Subcutaneous abdominal adipose tissue (tissue), 5 donors: Measurements from ENCODE around the gene RALGAPA1.

Experiments
- H3K27ac ChIP-seq: one replicate; pipeline ENCODE4 v1.7.0; 2013; ENCODE audit warnings: low read depth, mild to moderate bottlenecking, inconsistent platforms, low read length, moderate library complexity
- H3K27me3 ChIP-seq, 5 donors: one replicate each; pipeline ENCODE4 v1.7.0; 2013; ENCODE audit warnings: low read length in 5 of 5, inconsistent platforms in 1 of 5; ENCODE audit not compliant: control insufficient read depth in 5 of 5, insufficient read depth in 4 of 5
- H3K36me3 ChIP-seq, 5 donors: one replicate each; pipeline ENCODE4 v1.7.0; 2013; ENCODE audit warnings: low read length in 5 of 5; ENCODE audit not compliant: control insufficient read depth in 5 of 5, insufficient read depth in 5 of 5
- H3K4me1 ChIP-seq, 5 donors: one replicate each; pipeline ENCODE4 v1.7.0; 2013; ENCODE audit warnings: low read length in 5 of 5, mild to moderate bottlenecking in 3 of 5, moderate library complexity in 1 of 5; ENCODE audit not compliant: control insufficient read depth in 5 of 5, insufficient read depth in 5 of 5
- H3K4me3 ChIP-seq, 5 donors: one replicate each; pipeline ENCODE4 v1.7.0; 2013; ENCODE audit warnings: low read length in 5 of 5, low read depth in 1 of 5
- H3K9ac ChIP-seq, 5 donors: one replicate each; pipeline ENCODE4 v1.7.0; 2013; ENCODE audit warnings: low read length in 5 of 5, mild to moderate bottlenecking in 4 of 5, moderate library complexity in 3 of 5
- H3K9me3 ChIP-seq, 5 donors: one replicate each; pipeline ENCODE4 v1.7.0; 2013; ENCODE audit warnings: low read length in 5 of 5; ENCODE audit not compliant: control insufficient read depth in 5 of 5
- donor health status: healthy.
- donor health status: healthy.
- donor health status: healthy.
- donor health status: healthy.
- donor health status: healthy.

RALGAPA1 gene

GRCh38 chr14:35708062-35708461 is 101.0 kb downstream of the RALGAPA1 start:
- H3K27me3 ChIP-seq = no peaks in the 10 kb centered on the region
- no peak overlapping the region for H3K27ac ChIP-seq
- H3K4me1 ChIP-seq = no peaks in the 10 kb centered on the region
- H3K9ac ChIP-seq = no peak overlapping the region
- H3K36me3 ChIP-seq = peaks cover 0 to 23% (median 12%) of the 10 kb centered on the region in 5 donors
- H3K4me3 ChIP-seq = no peak overlapping the region
- H3K9me3 ChIP-seq = no peaks in the 10 kb centered on the region

GRCh38 chr14:35705636-35706035 is 103.5 kb downstream of the RALGAPA1 start:
- H3K9ac ChIP-seq = no peak overlapping the region
- H3K27ac ChIP-seq = no peak overlapping the region
- H3K9me3 ChIP-seq = no peaks in the 10 kb centered on the region
- no peaks in the 10 kb centered on the region for H3K4me1 ChIP-seq
- no peak overlapping the region for H3K4me3 ChIP-seq
- peaks cover 0 to 19% (median 9%) of the 10 kb centered on the region in 5 donors for H3K36me3 ChIP-seq
- no peaks in the 10 kb centered on the region for H3K27me3 ChIP-seq

DNA sequence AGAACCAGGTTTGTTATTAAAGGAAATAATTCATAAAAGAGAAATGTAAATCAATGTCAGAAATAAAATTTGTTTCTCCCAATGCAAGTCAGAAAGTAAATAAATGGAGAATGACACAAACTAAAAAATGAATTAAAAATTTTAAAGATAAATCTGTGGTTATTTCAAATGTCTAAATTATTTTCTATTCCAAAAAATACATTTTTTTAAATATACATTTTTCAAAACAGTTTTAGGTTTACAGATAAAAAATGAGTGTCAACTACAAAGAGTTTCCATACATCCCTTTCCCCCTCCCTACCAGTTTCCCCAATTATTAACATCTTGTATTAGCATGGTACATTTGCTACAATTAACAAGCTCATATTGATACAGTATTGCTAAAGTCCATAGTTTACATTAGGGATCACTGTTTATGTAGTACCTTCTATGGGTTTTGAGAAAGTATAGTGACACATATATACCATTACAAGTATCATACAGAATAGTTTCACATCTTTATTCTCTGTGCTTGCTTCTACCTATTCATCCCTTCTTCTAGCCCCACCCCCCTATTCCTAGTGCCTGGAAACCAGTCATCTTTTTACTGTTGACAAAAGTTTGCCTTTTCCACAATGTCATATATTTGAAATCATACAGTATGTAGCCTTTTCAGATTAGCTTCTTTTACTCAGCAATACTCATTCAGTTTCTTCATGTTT is 104.2 kb downstream of the RALGAPA1 start:
- no peak overlapping the region for H3K4me3 ChIP-seq
- no peaks in the 10 kb centered on the region for H3K27me3 ChIP-seq
- no peak overlapping the region for H3K9ac ChIP-seq
- H3K9me3 ChIP-seq = no peaks in the 10 kb centered on the region
- H3K27ac ChIP-seq = no peak overlapping the region
- peaks cover 0 to 16% (median 9%) of the 10 kb centered on the region in 5 donors for H3K36me3 ChIP-seq
- no peaks in the 10 kb centered on the region for H3K4me1 ChIP-seq

- Histone ChIP-seq H3K27ac (no peak overlapping the region), H3K4me1 (no peaks in the 10 kb centered on the region), H3K9ac (no peak overlapping the region), H3K4me3 (no peak overlapping the region), H3K27me3 (no peaks in the 10 kb centered on the region), H3K36me3 (peaks cover 0 to 6% (median 5%) of the 10 kb centered on the region in 5 donors), H3K9me3 (no peaks in the 10 kb centered on the region)
These were observed 107.6 kb downstream of the RALGAPA1 start for GRCh38 chr14:35701531-35701930.

DNA sequence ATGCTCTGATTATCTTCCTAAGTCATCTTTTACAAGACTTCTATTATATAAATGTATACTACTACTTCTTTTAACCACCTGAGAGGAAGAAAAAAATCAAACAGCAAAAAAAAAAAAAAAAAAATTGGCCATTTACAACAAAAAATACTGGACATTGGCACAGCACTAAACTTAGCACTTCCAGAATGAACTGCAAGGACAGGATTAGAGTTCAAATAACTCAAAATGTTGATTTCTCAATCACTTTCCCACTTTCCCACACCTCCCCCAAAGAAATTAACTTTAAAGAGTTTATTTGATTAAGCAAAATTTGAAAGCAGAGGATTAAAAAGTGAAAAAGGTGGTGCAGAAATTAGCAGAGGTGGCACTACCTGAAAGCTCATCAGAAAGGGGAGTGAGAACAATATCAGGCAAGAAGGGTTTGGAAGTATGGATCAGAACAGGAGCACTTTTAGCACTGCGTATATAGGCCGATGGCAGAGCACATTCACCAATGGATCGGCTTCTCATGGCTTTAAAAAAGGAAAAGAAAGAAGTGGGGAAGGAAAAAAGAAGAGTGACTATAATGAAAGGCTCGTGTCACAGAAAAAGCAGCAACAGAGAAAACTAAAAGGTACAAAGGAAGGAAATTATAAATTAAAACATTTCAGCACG is 109.2 kb downstream of the RALGAPA1 start:
- Histone ChIP-seq H3K27ac (no peak overlapping the region), H3K4me1 (no peaks in the 10 kb centered on the region), H3K9me3 (no peaks in the 10 kb centered on the region), H3K27me3 (no peaks in the 10 kb centered on the region), H3K9ac (no peak overlapping the region), H3K36me3 (no peaks in the 10 kb centered on the region), H3K4me3 (no peak overlapping the region)

- no peak overlapping the region for H3K27ac ChIP-seq
These were observed 112.5 kb downstream of the RALGAPA1 start for GRCh38 chr14:35696575-35696974.

DNA sequence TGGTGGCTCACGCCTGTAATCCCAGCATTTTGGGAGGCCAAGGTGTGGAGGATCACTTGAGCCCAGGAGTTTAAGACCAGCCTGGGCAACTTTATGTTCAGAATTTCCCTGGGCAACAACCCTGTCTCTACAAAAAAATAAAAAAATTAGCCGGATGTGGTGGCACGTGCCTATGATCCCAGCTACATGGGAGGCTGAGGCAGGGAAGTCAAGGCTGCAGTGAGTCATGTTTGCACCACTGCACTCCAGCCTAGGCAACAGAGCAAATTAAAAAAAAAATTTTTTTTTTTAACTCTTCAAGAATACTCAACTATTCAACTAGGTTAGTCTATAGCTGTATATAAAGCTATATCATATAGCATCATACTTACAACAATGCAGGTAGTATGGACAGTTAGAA is 113.0 kb downstream of the RALGAPA1 start:
- no peaks in the 10 kb centered on the region for H3K27me3 ChIP-seq
- no peak overlapping the region for H3K9ac ChIP-seq
- no peaks in the 10 kb centered on the region for H3K4me1 ChIP-seq
- H3K4me3 ChIP-seq = no peak overlapping the region
- H3K36me3 ChIP-seq = no peaks in the 10 kb centered on the region
- no peak overlapping the region for H3K27ac ChIP-seq
- no peaks in the 10 kb centered on the region for H3K9me3 ChIP-seq

More at GRCh38 chr14:35696575-35696974, 112.5 kb downstream of the RALGAPA1 start:
- Histone ChIP-seq H3K27me3 (no peaks in the 10 kb centered on the region), H3K4me3 (no peak overlapping the region), H3K4me1 (no peaks in the 10 kb centered on the region), H3K36me3 (no peaks in the 10 kb centered on the region), H3K9me3 (no peaks in the 10 kb centered on the region), H3K9ac (no peak overlapping the region)

GRCh38 chr14:35695647-35696046 is 113.4 kb downstream of the RALGAPA1 start:
- Histone ChIP-seq H3K4me3 (no peak overlapping the region), H3K27me3 (no peaks in the 10 kb centered on the region), H3K36me3 (no peaks in the 10 kb centered on the region), H3K9ac (no peak overlapping the region), H3K9me3 (no peaks in the 10 kb centered on the region), H3K27ac (no peak overlapping the region), H3K4me1 (no peaks in the 10 kb centered on the region)

- Histone ChIP-seq H3K36me3 (no peaks in the 10 kb centered on the region), H3K9ac (no peak overlapping the region), H3K4me1 (no peaks in the 10 kb centered on the region), H3K27me3 (no peaks in the 10 kb centered on the region), H3K9me3 (no peaks in the 10 kb centered on the region), H3K4me3 (no peak overlapping the region), H3K27ac (no peak overlapping the region)
These were observed 114.0 kb downstream of the RALGAPA1 start for GRCh38 chr14:35695072-35695471.

DNA sequence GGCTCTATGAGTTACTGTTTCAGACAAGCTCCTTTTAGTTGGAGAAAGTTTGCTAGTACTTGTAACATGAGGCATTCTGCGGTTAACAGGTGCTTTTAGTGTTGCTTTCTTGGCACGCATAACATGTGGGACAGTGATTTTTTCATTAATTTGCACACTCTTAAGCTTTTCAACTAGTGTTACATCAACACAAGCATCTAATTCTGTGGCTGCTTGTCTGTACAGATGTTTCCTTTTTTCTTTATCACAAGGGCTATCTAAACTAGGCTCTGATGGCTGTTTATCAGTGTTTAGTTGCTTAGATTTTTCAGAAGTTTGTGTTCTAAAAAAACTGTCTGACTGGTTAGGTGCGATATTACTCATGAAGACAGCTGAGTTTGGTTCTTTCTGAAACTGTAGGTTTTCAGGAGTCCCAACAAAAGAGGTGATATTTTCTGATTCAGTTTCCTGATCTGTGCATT is 120.1 kb downstream of the RALGAPA1 start:
- H3K4me3 ChIP-seq = no peak overlapping the region
- H3K9me3 ChIP-seq = no peaks in the 10 kb centered on the region
- no peaks in the 10 kb centered on the region for H3K4me1 ChIP-seq
- peaks cover 16 to 24% (median 23%) of the 10 kb centered on the region in 5 donors for H3K36me3 ChIP-seq
- no peak overlapping the region for H3K9ac ChIP-seq
- no peaks in the 10 kb centered on the region for H3K27me3 ChIP-seq
- H3K27ac ChIP-seq = no peak overlapping the region
